Measurements from ENCODE around the gene ARHGEF4.

The ARHGEF4 gene

DNA sequence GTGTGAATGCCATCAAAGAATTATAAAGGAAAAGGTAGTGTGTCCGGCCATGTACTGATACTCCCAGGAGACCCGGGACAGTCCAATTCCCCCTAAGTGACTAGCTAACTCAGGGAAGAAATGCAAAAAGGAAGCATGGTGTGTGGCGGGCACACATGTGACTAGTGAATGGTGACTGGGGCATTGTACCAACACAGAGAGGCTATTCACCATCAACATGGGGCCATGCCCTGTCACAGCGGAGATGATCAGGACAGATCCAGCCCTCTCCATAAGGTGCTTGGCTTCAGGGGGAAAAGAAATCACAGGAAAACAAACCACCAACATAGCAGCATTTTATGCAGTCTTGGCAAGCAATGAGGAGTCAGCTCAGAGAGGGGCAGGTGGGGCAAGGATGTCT lies 222.2 kb downstream of the ARHGEF4 start:
- no peaks in the 10 kb centered on the region for H3F3A ChIP-seq (ENCODE audit: low read depth)
- no peaks in the 10 kb centered on the region for H3K27me3 ChIP-seq (ENCODE audit: insufficient read depth, low read length, poor library complexity, severe bottlenecking)
- TF ChIP-seq, protein P1, sequence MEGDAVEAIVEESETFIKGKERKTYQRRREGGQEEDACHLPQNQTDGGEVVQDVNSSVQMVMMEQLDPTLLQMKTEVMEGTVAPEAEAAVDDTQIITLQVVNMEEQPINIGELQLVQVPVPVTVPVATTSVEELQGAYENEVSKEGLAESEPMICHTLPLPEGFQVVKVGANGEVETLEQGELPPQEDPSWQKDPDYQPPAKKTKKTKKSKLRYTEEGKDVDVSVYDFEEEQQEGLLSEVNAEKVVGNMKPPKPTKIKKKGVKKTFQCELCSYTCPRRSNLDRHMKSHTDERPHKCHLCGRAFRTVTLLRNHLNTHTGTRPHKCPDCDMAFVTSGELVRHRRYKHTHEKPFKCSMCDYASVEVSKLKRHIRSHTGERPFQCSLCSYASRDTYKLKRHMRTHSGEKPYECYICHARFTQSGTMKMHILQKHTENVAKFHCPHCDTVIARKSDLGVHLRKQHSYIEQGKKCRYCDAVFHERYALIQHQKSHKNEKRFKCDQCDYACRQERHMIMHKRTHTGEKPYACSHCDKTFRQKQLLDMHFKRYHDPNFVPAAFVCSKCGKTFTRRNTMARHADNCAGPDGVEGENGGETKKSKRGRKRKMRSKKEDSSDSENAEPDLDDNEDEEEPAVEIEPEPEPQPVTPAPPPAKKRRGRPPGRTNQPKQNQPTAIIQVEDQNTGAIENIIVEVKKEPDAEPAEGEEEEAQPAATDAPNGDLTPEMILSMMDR (conservative IDR thresholded peaks at IDR 0.05; ENCODE audit: low read length) = no peak
- TF ChIP-seq EZH2phosphoT487 (IDR thresholded peaks at IDR 0.05; ENCODE audit: borderline replicate concordance) = no peak
- H4K20me1 ChIP-seq (ENCODE audit: insufficient read depth, low read length, poor library complexity, severe bottlenecking) = peaks cover 65% of the 10 kb centered on the region
- H3K4me2 ChIP-seq (ENCODE audit: low read depth, low read length, poor library complexity, severe bottlenecking) = no peak overlapping the region
- no peaks in the 10 kb centered on the region for H3K4me1 ChIP-seq (ENCODE audit: insufficient read depth, low read length, poor library complexity, severe bottlenecking)
- no peak overlapping the region for H3K9ac ChIP-seq (ENCODE audit: low read depth, low read length, poor library complexity, severe bottlenecking)
- no peaks in the 10 kb centered on the region for H3K9me2 ChIP-seq (replicated peaks; ENCODE audit: low read depth, low read length)
- H3K9me3 ChIP-seq (ENCODE audit: insufficient read depth, low read depth, low read length) = no peaks in the 10 kb centered on the region
- H3K4me3 ChIP-seq (ENCODE audit: low read length, poor library complexity, severe bottlenecking) = no peak overlapping the region
- H2AFZ ChIP-seq (ENCODE audit: low read length) = no peak overlapping the region
- H3K79me2 ChIP-seq (ENCODE audit: insufficient read depth, low read length) = peaks cover 90% of the 10 kb centered on the region
- H3K36me3 ChIP-seq (ENCODE audit: insufficient read depth, low read length) = peaks cover 85% of the 10 kb centered on the region; the same call in 1 of the 2 replicates

DNA sequence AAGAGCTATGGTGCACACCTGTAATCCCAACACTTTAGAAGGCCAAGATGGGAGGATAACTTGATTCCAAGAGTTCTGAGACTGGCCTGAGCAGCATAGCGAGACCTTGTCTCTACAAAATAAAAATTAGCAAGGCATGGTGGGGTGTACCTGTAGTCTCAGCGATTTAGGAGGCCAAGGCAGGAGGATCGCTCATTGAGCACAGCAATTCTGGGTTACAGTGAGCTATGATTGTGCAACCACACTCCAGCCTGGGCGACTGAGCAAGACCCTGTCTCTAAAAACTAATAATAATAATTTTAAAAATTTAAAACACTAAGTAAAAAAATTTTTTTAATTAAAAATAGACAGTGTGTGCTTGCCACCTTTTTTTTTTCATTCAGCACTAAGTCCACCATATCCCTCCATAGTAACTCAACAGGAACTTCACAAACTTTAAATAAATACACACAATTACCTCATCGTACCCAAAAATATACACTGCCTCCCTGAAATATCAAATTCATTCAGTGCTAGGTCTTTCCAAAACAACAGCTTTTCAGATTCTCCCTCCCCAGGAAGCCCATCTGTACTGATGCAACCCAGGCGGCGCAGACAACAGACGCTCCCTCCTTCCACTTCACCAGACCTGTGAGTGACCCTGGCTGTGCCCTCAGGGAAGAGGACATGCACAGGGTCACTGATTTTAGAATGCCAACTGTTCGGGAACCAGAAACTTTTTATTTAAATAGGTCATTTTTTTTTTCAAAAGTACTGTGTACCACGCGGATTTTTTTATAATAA lies 227.0 kb downstream of the ARHGEF4 start:
- H3K79me2 ChIP-seq (ENCODE audit: insufficient read depth, low read length) = peaks cover 81% of the 10 kb centered on the region
- no peak overlapping the region for H2AFZ ChIP-seq (ENCODE audit: low read length)
- no peak overlapping the region for H3K9ac ChIP-seq (ENCODE audit: low read depth, low read length, poor library complexity, severe bottlenecking)
- no peaks in the 10 kb centered on the region for H3K9me3 ChIP-seq (ENCODE audit: insufficient read depth, low read depth, low read length)
- peaks cover 81% of the 10 kb centered on the region; the same call in 1 of the 2 replicates for H3K36me3 ChIP-seq (ENCODE audit: insufficient read depth, low read length)
- no peaks in the 10 kb centered on the region for H3K4me1 ChIP-seq (ENCODE audit: insufficient read depth, low read length, poor library complexity, severe bottlenecking)
- TF ChIP-seq EZH2phosphoT487 (IDR thresholded peaks at IDR 0.05; ENCODE audit: borderline replicate concordance) = no peak
- TF ChIP-seq, protein P1 (conservative IDR thresholded peaks at IDR 0.05; ENCODE audit: low read length) = no peak
- H3K4me3 ChIP-seq (ENCODE audit: low read length, poor library complexity, severe bottlenecking) = no peak overlapping the region
- no peaks in the 10 kb centered on the region for H3K9me2 ChIP-seq (replicated peaks; ENCODE audit: low read depth, low read length)
- H4K20me1 ChIP-seq (ENCODE audit: insufficient read depth, low read length, poor library complexity, severe bottlenecking) = peaks cover 47% of the 10 kb centered on the region
- H3K27me3 ChIP-seq (ENCODE audit: insufficient read depth, low read length, poor library complexity, severe bottlenecking) = no peaks in the 10 kb centered on the region
- no peak overlapping the region for H3K4me2 ChIP-seq (ENCODE audit: low read depth, low read length, poor library complexity, severe bottlenecking)
- no peaks in the 10 kb centered on the region for H3F3A ChIP-seq (ENCODE audit: low read depth)

DNA sequence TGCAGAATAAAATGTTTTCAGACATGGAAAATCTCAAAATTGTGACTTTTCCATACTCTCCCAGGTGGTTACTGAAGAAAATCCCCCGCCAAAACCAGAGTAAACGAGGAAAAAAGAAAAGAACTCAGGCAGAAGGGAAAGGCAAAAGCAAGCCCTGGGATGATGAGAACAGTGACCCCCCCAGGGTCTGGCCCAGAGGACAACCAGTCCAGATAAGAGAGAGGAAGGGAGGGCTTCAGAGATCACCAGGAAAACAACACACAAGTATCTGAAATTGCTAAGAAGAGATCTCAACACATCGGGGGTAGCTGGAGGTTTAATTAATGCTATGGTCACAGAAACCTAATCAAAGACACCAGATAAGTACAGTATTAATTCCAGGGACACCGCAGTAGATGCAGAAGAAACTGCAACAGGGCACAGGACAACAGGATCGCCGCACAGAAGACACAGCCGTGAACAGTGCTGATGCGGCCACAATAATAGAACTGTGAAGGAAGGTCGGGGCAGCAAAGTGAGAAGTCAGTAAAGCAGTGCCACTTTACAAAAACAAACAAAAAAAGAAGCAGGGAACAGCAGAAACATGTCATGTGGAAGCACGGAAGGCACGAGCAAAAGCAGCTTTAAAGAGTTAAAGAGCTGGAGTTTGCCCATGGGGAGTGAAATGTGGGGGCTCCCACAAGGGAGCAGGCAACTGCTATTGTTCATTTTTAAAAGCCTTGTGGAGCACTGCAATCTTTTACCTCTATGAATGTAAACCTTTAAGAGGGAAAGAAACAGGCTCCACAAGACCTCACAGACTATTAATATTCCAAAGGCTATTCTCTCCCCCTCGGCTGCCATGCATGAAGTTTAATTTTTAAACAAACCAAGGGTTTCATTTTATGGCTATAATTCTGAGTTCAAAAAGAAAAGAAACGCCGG lies 228.1 kb downstream of the ARHGEF4 start:
- Histone ChIP-seq H3K9me2 (replicated peaks; ENCODE audit: low read depth, low read length) (no peaks in the 10 kb centered on the region), H3K9me3 (ENCODE audit: insufficient read depth, low read depth, low read length) (no peaks in the 10 kb centered on the region), H3K9ac (ENCODE audit: low read depth, low read length, poor library complexity, severe bottlenecking) (no peak overlapping the region), H2AFZ (ENCODE audit: low read length) (no peak overlapping the region), H3K4me3 (ENCODE audit: low read length, poor library complexity, severe bottlenecking) (no peak overlapping the region), H3F3A (ENCODE audit: low read depth) (no peaks in the 10 kb centered on the region), H3K4me1 (ENCODE audit: insufficient read depth, low read length, poor library complexity, severe bottlenecking) (no peaks in the 10 kb centered on the region), H3K4me2 (ENCODE audit: low read depth, low read length, poor library complexity, severe bottlenecking) (no peak overlapping the region), H3K27me3 (ENCODE audit: insufficient read depth, low read length, poor library complexity, severe bottlenecking) (no peaks in the 10 kb centered on the region), H3K79me2 (ENCODE audit: insufficient read depth, low read length) (peaks cover 80% of the 10 kb centered on the region), H3K36me3 (ENCODE audit: insufficient read depth, low read length) (peaks cover 79% of the 10 kb centered on the region; the same call in 1 of the 2 replicates), H4K20me1 (ENCODE audit: insufficient read depth, low read length, poor library complexity, severe bottlenecking) (peaks cover 42% of the 10 kb centered on the region)
- TF ChIP-seq, protein P1 (conservative IDR thresholded peaks at IDR 0.05; ENCODE audit: low read length) = no peak
- no peak for TF ChIP-seq EZH2phosphoT487 (IDR thresholded peaks at IDR 0.05; ENCODE audit: borderline replicate concordance)

Measured in Loucy (cell line).